Hypothalamus (tissue), 51 donors: ENCODE results near the gene INTS6L.

Experiments used
- DNase-seq, 51 donors: peaks; one replicate each; lab custom pipeline; 2025; lab: John Stamatoyannopoulos, UW

Gene INTS6L, protein sequence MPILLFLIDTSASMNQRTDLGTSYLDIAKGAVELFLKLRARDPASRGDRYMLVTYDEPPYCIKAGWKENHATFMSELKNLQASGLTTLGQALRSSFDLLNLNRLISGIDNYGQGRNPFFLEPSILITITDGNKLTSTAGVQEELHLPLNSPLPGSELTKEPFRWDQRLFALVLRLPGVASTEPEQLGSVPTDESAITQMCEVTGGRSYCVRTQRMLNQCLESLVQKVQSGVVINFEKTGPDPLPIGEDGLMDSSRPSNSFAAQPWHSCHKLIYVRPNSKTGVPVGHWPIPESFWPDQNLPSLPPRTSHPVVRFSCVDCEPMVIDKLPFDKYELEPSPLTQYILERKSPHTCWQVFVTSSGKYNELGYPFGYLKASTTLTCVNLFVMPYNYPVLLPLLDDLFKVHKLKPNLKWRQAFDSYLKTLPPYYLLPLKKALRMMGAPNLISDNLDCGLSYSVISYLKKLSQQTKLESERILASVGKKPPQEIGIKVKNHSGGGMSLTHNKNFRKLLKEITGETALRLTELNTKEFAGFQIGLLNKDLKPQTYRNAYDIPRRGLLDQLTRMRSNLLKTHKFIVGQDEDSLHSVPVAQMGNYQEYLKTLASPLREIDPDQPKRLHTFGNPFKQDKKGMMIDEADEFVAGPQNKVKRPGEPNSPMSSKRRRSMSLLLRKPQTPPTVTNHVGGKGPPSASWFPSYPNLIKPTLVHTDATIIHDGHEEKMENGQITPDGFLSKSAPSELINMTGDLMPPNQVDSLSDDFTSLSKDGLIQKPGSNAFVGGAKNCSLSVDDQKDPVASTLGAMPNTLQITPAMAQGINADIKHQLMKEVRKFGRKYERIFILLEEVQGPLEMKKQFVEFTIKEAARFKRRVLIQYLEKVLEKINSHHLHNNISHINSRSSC

DNA sequence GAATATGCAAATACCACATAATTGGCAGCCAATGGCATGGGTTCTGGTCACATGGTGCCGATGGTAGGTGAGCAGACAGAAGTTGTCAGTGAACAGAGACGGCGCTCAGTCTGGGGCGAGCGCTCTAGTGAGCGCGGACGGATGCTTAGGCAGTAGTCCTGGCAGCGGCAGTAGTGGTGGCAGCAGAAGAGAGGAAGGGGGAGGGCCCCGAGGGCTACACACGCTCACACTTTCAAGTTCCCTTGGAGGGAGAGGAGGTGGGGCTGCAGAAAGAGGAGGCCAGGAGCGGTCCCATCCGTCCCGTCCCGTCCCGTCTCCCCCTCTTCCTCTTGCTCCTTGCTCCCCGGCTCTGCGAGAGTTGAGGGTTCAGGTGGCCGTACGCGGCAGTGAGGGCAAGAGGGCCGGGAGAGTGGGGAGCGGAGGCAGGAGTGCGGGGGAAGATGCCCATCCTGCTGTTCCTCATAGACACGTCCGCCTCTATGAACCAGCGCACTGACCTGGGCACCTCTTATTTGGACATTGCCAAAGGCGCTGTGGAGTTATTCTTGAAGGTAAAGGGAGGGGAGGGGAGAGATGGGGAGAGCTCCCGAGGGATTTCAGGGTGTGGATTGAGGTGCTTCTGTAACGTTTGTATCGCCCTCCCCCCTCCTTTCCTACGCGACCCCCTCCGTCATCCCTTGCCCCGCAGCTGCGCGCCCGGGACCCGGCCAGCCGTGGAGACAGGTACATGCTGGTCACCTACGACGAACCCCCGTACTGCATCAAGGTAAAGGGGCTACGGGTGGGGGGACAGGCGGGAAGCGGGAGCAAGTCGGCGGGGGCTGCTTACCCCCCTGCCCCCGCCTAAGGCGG, at the start of gene INTS6L:
TSS of gene INTS6L (plus strand) at position 108 of the 852 bp plus-strand sequence. CDS start at position 441, 333 bp downstream.
- peak; percentile 6 to 90 (median 68) for DNase-seq

- DNase-seq, result no peak
Measured at GRCh38 chrX:135476378-135476777, 44.1 kb upstream of the INTS6L start.

GRCh38 chrX:135477576-135477975, 42.9 kb upstream of the INTS6L start:
- DNase-seq, result peak in 38 of 51 donors; percentile 0 to 60 (median 13)

- DNase-seq, result no peak
Measured at GRCh38 chrX:135480076-135480475, 40.4 kb upstream of the INTS6L start.

GRCh38 chrX:135481696-135482179, 38.7 kb upstream of the INTS6L start:
- DNase-seq, result no peak

DNA sequence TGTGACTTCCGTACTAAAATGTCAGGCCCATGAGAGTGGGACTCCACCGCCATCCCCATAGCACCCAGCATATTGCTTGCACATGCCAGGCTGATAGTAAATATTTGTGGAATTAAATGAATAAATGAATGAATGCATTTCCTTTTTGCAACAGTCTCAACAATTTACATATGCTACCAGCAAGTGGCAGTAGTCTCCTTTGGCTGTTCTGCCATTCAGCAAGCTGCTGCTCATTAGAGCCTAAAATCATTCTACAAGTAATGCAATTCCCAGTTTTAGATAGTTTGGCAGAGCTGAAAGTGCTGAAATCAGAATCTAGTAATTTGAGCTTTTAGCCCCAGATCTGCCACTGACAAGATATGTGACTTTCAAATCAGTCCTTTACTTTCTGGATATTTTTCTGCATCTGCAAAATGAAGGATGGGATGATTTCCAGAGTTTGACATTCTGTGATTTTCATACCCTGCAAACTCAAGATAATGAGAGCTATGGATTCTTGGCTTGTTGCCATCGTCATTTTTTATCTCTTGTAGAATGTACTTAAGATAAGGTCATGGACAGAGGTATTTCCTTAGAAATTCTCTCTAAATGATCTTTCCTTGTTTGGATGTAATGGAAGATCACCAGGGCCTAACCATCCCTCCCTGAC, 35.7 kb upstream of the INTS6L start:
- peak in 7 of 51 donors; percentile 0 to 11 (median 0) for DNase-seq

DNA sequence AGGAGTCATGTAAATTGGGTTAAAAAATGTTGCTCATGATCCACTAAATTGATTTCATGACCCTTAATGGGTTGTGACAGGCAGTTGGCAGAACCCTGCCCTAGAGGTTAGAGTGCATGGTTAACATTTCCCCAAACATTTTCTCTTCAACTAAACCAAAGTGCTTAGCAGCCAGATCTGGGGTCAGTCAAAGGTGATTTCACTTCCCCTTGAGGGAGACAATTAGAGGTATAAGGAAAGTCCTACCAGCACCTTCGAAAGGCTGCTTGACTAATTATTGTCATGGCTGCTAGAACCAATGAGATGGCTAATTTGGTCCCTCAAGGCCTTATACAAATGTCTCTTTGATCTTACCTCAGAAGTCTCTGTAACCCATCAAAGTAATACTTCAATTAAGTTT, 30.9 kb upstream of the INTS6L start:
- DNase-seq, result no peak

DNA sequence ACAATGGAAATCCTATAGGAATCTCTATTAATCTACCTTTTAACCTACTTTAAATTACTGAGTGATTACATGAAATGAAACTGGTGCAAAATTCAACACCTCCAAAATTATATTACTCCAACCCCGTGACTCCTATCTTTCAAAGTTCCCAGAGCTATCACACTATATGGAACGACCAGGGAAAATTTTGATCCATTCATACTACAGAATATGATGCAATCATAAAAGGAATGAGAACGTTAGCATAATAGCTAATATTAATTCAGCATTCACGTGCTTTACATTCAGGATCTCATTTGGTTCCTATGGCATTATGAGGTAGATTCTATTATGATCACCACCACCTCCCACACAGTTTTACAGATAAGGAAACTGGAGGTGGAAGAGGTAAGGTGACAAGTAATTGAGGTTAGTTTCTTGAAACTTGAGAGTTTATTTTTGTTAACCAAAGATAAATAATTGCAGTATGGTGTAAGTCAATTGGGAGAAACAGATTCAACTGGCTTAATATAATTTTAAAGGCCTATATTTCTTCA, 29.4 kb upstream of the INTS6L start:
- DNase-seq, result no peak

- DNase-seq, result no peak
Measured at GRCh38 chrX:135494453-135494852, 26.0 kb upstream of the INTS6L start.

DNA sequence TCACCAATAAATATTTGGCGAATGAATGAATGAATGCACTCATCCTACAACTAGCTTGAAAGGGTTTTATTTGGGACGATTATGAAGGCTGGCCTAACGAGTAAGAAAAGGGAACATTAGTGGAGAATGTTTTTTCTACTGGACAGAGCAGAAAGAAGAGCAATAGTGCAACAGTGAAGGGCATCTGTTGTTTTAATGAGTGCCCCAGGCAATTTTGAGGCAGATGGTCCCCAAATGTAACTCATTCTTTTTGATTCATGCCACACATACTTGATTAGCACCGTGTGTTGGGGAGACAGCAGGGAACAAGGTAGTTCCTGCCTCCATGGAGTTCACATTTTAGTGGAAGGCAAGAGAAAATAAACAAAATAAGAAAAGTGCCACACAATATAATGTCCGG, 22.7 kb upstream of the INTS6L start:
- DNase-seq, result no peak

DNA sequence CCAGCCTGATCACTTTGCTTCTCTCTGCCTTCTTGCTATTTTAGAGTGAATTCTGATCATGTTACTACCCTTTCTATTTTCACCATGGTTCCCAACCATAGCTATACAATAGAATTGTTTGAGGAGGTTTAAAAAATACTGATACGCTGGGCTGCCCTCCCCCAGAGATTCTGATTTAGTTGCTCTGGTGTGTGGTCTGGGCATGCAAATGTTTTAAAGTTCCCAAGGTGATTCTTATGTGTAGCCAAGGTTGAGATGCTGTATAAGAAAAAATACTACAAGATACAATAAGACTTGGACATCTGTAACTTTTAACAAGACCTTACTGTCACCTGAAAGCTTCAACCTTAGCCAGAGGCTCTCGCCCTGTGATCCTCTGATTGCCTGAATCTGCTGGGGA, 22.2 kb upstream of the INTS6L start:
- DNase-seq, result no peak

GRCh38 chrX:135505351-135505750, 15.1 kb upstream of the INTS6L start:
- no peak for DNase-seq

- DNase-seq, result no peak
Measured at GRCh38 chrX:135509885-135510284, 10.6 kb upstream of the INTS6L start.

- no peak for DNase-seq
Measured at GRCh38 chrX:135512508-135513129, 7.8 kb upstream of the INTS6L start.

DNA sequence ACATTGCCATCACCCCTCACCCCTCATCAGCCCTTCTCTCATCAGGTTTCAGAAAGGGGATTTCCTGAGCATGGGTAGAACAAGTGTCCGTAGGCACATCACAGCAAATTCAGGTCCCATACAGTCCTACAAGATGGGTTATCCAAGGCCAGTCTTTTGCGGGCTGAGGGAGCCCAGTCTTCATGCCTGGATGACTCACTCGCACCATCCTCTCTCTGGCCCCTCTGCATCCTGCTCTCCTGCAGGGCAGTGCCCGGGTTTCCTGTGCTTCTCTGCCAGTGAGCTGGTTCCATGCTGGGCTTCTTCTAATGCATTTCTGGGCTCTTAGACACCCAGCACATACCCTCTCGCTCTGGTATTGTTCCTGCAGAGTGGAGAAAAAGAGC, 7.3 kb upstream of the INTS6L start:
- DNase-seq, result no peak

- no peak for DNase-seq
Measured at GRCh38 chrX:135516376-135516775, 4.1 kb upstream of the INTS6L start.

GRCh38 chrX:135518161-135518560, 2.3 kb upstream of the INTS6L start:
- no peak for DNase-seq

GRCh38 chrX:135520022-135520552, 373 bp upstream of the INTS6L start:
- no peak for DNase-seq
